Anterior cingulate cortex (tissue), 58 donors: Measurements from ENCODE around the gene MFGE8.

Experiments
- DNase-seq, 58 donors: peaks; one replicate each; lab custom pipeline; 2025; lab: John Stamatoyannopoulos, UW

Gene MFGE8

GRCh38 chr15:88901508-88902220 is 11.5 kb downstream of the MFGE8 start:
- DNase-seq: no peak

GRCh38 chr15:88900982-88901418 is 12.2 kb downstream of the MFGE8 start:
- DNase-seq: no peak

- DNase-seq: no peak
Measured at GRCh38 chr15:88900309-88900981, 12.7 kb downstream of the MFGE8 start.

- no peak for DNase-seq
Measured at GRCh38 chr15:88899251-88899650, 13.9 kb downstream of the MFGE8 start.

GRCh38 chr15:88898736-88899135 is 14.4 kb downstream of the MFGE8 start:
- no peak for DNase-seq

- DNase-seq: peak in 51 of 58 donors; percentile 15 to 81 (median 44)
Measured at GRCh38 chr15:88897456-88898194, 15.6 kb downstream of the MFGE8 start.

- peak in 1 of 58 donors; percentile 56 for DNase-seq
Measured at GRCh38 chr15:88897142-88897455, 16.1 kb downstream of the MFGE8 start.

GRCh38 chr15:88896333-88897033 is 16.7 kb downstream of the MFGE8 start:
- no peak for DNase-seq

GRCh38 chr15:88894819-88895767 is 18.1 kb downstream of the MFGE8 start, which contains the start of gene HAPLN3:
Gene HAPLN3, minus strand, starts transcription at chr15:88895544. Its CDS starts 8,246 bp downstream, at chr15:88887298.
- DNase-seq: no peak

- peak in 7 of 58 donors; percentile 3 to 28 (median 10) for DNase-seq
Measured at GRCh38 chr15:88894348-88894818, 18.8 kb downstream of the MFGE8 start.

- no peak for DNase-seq
Measured at GRCh38 chr15:88891540-88892254, 21.5 kb downstream of the MFGE8 start.

GRCh38 chr15:88890495-88890894 is 22.7 kb downstream of the MFGE8 start:
- no peak for DNase-seq

GRCh38 chr15:88888719-88889118 is 24.5 kb downstream of the MFGE8 start:
- DNase-seq: no peak

GRCh38 chr15:88887068-88887580 is 26.1 kb downstream of the MFGE8 start:
- DNase-seq: no peak

- DNase-seq: no peak
Measured at GRCh38 chr15:88882785-88883184, 30.4 kb downstream of the MFGE8 start.

GRCh38 chr15:88881775-88882174 is 31.4 kb downstream of the MFGE8 start:
- DNase-seq: no peak

- no peak for DNase-seq
Measured at GRCh38 chr15:88880944-88881740, 32.0 kb downstream of the MFGE8 start.
